Measurements from ENCODE around the gene PTPRN2. TPM values are rescaled to one million over a fixed set of nuclear protein-coding genes. Genes with fewer than 3 reads are reported as not detected.

PTPRN2 gene
- total and polyA plus RNA-seq, 2 donors (not counting 3 experiments of a cell fraction or from before 2014, with no cell fraction given): 0.62 to 0.88 TPM

DNA sequence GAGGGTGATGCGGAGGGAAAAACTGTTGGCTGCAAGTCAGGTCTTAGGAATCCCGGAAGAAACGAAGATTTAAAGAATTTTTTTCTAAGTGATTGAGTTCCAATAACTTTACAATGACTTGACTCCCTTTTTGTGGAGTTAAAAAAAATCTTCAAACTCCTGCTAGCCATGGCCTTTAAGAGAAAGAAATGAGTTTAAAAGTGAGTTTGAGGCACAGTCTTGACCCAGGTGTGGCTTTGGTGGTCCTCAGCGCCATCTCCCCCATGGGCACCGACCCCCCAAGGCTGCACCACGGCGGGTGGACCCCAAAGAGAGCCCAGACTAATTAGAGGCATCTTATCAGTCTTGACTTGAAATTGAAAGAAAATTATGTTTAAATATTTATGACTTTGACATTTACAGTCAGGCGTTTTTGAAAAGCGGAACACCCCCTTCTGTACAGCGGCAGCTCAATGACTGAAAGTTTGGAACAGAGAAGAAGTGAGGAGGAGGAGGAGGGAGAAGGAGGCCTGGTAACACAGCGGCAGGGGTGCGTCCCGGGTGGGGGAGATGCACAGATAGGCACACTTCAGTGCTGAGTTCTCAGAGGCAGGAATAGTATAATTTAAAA lies 901.2 kb downstream of the PTPRN2 start:
- no peak for DNase-seq (ENCODE audit: low read depth, low spot score)
- Histone ChIP-seq H3K4me3 (replicated peaks in 1 of 3; ENCODE audit: insufficient read depth in 1 of 3, low read depth in 1 of 3, low read length in 3 of 3) (no peak overlapping the region), H3K27ac (ENCODE audit: insufficient read depth, low read depth, low read length) (no peak overlapping the region), H3K36me3 (ENCODE audit: control insufficient read depth in 2 of 2, extremely low read depth in 1 of 2, insufficient read depth in 2 of 2, low read length in 2 of 2) (no peaks in the 10 kb centered on the region), H3K9ac (replicated peaks; ENCODE audit: extremely low read depth, insufficient read depth, low read length) (no peak overlapping the region), H3K9me1 (replicated peaks; ENCODE audit: control insufficient read depth, extremely low read depth, insufficient read depth, low read length) (no peaks in the 10 kb centered on the region), H2AFZ (ENCODE audit: low read depth, low read length) (no peak overlapping the region), H3K27me3 (ENCODE audit: control insufficient read depth in 2 of 2, insufficient read depth in 2 of 2, low read length in 2 of 2) (peaks cover 55 to 88% of the 10 kb centered on the region in 2 experiments), H3K4me2 (ENCODE audit: insufficient read depth, low read length) (no peak overlapping the region), H3K9me3 (replicated peaks; ENCODE audit: control insufficient read depth, insufficient read depth, low read length) (no peaks in the 10 kb centered on the region), H3K4me1 (ENCODE audit: control insufficient read depth, extremely low read depth, insufficient read depth, low read length) (no peaks in the 10 kb centered on the region), H4K20me1 (replicated peaks; ENCODE audit: control insufficient read depth, extremely low read depth, insufficient read depth, low read length) (no peaks in the 10 kb centered on the region), H3K79me2 (ENCODE audit: control insufficient read depth, insufficient read depth, low read length) (no peaks in the 10 kb centered on the region)
- no TSS peak for BruUV-seq (replicated peaks)
- dilution Hi-C loops (cut with MboI; ENCODE audit: extremely low pct_ligation_motif_present, low sequenced_read_pairs) (no loop called here), intact Hi-C loops (cut with micrococcal nuclease) (no loop called here)
- TF ChIP-seq GATA2 (IDR thresholded peaks at IDR 0.05; ENCODE audit: insufficient read depth, insufficient read length, low read depth, low read length) (no peak), EZH2 (IDR thresholded peaks at IDR 0.05; ENCODE audit: borderline replicate concordance, low read depth, low read length, severe bottlenecking) (peak; percentile 29)
- ChIA-PET POLR2A (no interaction called here), CTCF (no interaction called here)
- FAIRE-seq: peak; percentile 40

DNA sequence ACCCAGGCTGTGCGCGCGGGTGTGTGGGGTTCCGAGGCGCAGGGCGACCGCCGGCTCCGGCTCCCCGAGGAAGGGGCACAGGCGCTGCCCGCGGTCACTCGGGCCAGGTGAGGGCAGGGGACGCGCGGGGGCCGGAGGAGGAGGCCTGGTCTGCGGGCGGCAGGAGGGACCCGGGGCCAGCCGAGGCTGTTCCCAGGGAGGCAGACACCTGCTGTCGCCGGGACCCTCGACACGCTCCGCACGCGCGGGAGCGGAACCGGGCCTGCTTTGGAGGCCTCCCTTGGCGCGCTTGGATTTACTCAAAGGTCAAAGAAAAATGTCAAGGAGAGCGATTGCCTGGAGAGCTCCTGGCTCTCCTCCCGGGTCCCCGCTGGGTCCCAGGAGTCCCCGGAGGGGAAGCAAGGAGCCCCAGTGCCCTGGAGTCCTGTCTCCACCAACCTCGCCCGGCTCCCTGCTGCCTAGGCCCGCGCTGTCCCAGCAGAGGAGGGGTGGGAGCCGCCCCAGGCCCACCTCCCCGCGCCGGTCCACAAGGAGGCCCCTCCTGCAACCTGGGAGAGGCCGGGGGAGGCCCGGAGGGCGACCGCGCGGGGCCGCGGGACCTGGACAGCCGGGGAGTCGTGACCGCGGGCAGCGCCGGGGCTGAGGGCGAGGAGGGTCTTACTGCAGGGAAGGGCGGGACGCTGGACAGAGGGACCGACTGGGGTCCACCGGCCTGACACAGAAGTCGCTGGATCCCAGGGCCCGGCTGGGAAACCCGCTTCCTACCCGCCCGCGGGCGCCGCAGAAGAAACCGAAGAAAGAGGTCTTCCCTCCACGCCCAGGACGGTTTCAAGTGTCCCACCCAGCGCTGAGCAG lies 902.0 kb downstream of the PTPRN2 start:
- ChIA-PET CTCF (no interaction called here), POLR2A (no interaction called here)
- H3K4me2 ChIP-seq (ENCODE audit: insufficient read depth, low read length): no peak overlapping the region
- FAIRE-seq (no peak), DNase-seq (ENCODE audit: low read depth, low spot score) (no peak)
- dilution Hi-C loops (cut with MboI; ENCODE audit: extremely low pct_ligation_motif_present, low sequenced_read_pairs) (no loop called here), intact Hi-C loops (cut with micrococcal nuclease) (no loop called here)
- no peak overlapping the region for H2AFZ ChIP-seq (ENCODE audit: low read depth, low read length)
- H3K4me1 ChIP-seq (ENCODE audit: control insufficient read depth, extremely low read depth, insufficient read depth, low read length): no peaks in the 10 kb centered on the region
- H3K79me2 ChIP-seq (ENCODE audit: control insufficient read depth, insufficient read depth, low read length): no peaks in the 10 kb centered on the region
- H3K4me3 ChIP-seq (replicated peaks in 1 of 3; ENCODE audit: insufficient read depth in 1 of 3, low read depth in 1 of 3, low read length in 3 of 3): no peak overlapping the region
- no peaks in the 10 kb centered on the region for H3K9me1 ChIP-seq (replicated peaks; ENCODE audit: control insufficient read depth, extremely low read depth, insufficient read depth, low read length)
- H3K36me3 ChIP-seq (ENCODE audit: control insufficient read depth in 2 of 2, extremely low read depth in 1 of 2, insufficient read depth in 2 of 2, low read length in 2 of 2): no peaks in the 10 kb centered on the region
- H3K27ac ChIP-seq (ENCODE audit: insufficient read depth, low read depth, low read length): no peak overlapping the region
- H4K20me1 ChIP-seq (replicated peaks; ENCODE audit: control insufficient read depth, extremely low read depth, insufficient read depth, low read length): no peaks in the 10 kb centered on the region
- H3K27me3 ChIP-seq (ENCODE audit: control insufficient read depth in 2 of 2, insufficient read depth in 2 of 2, low read length in 2 of 2): peaks cover 53 to 85% of the 10 kb centered on the region in 2 experiments
- no peaks in the 10 kb centered on the region for H3K9me3 ChIP-seq (replicated peaks; ENCODE audit: control insufficient read depth, insufficient read depth, low read length)
- BruUV-seq (replicated peaks): no TSS peak
- no peak overlapping the region for H3K9ac ChIP-seq (replicated peaks; ENCODE audit: extremely low read depth, insufficient read depth, low read length)
- no peak for TF ChIP-seq POLR2AphosphoS5 (IDR thresholded peaks at IDR 0.05; ENCODE audit: insufficient read depth, low read depth, low read length)
- TF ChIP-seq, protein P1, sequence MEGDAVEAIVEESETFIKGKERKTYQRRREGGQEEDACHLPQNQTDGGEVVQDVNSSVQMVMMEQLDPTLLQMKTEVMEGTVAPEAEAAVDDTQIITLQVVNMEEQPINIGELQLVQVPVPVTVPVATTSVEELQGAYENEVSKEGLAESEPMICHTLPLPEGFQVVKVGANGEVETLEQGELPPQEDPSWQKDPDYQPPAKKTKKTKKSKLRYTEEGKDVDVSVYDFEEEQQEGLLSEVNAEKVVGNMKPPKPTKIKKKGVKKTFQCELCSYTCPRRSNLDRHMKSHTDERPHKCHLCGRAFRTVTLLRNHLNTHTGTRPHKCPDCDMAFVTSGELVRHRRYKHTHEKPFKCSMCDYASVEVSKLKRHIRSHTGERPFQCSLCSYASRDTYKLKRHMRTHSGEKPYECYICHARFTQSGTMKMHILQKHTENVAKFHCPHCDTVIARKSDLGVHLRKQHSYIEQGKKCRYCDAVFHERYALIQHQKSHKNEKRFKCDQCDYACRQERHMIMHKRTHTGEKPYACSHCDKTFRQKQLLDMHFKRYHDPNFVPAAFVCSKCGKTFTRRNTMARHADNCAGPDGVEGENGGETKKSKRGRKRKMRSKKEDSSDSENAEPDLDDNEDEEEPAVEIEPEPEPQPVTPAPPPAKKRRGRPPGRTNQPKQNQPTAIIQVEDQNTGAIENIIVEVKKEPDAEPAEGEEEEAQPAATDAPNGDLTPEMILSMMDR (IDR thresholded peaks at IDR 0.05; ENCODE audit: extremely low read depth in 1 of 2, insufficient read depth in 1 of 2, low read depth in 1 of 2, low read length in 2 of 2): no peak
- TF ChIP-seq MYC (IDR thresholded peaks at IDR 0.05; ENCODE audit: low read depth, low read length): no peak
- TF ChIP-seq EZH2 (IDR thresholded peaks at IDR 0.05; ENCODE audit: borderline replicate concordance, low read depth, low read length, severe bottlenecking): no peak
- no peak for TF ChIP-seq JUN (IDR thresholded peaks at IDR 0.05; ENCODE audit: borderline replicate concordance, insufficient read depth, insufficient read length, low read depth)
- TF ChIP-seq FOS (IDR thresholded peaks at IDR 0.05; ENCODE audit: borderline replicate concordance, insufficient read depth, low read length): no peak
- TF ChIP-seq GATA2 (IDR thresholded peaks at IDR 0.05; ENCODE audit: insufficient read depth, insufficient read length, low read depth, low read length): no peak
- TF ChIP-seq POLR2A (IDR thresholded peaks at IDR 0.05; ENCODE audit: low read depth, low read length): no peak

Measured in endothelial cell of umbilical vein (primary cell).